ENCODE results near the gene MTG1. TPM values are rescaled to one million over a fixed set of nuclear protein-coding genes. Genes with fewer than 3 reads are reported as not detected.

Gene MTG1
- polyA plus RNA-seq, 3 donors = 13.0 to 45.8 (median 17.1) TPM

DNA sequence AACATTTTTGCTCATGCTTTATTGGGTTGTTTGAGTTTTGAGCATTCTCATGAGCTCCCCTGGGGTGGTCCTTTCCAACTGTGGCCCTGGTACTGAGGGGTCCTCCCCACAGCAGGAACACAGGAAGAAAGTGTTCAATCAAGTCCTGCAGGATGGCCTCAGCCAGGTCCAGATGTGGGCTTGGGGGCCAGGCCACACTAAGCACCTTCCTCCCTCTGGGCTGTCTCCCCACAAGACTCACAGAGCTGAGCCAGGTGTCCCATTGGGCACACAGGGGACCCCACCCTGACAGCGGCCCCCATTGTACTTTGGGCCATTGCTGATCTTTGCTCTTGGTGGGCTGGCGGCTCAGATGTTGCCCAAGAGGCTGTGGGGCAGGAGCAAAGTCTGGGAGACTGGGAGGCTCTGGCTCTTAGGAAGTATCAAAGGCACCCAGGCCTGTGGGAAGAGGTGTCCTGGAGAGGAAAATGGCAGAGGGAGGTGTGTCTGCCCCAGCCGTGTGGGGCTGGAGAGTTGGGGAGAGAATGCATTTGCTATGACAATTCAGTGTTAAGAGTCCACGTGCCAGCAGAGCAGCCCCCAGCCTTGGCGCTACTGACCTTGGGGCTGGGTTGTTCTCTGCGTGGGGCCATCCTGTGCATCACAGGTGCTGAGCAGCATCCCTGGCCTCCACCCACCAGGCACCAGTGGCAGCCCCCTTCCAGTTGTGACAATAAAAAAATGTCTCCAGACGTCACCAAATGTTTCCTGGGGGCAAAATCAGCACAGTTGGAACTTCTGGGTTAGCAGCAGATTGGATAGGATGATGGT is 77.5 kb downstream of the MTG1 start:
- TF ChIP-seq, protein P1, sequence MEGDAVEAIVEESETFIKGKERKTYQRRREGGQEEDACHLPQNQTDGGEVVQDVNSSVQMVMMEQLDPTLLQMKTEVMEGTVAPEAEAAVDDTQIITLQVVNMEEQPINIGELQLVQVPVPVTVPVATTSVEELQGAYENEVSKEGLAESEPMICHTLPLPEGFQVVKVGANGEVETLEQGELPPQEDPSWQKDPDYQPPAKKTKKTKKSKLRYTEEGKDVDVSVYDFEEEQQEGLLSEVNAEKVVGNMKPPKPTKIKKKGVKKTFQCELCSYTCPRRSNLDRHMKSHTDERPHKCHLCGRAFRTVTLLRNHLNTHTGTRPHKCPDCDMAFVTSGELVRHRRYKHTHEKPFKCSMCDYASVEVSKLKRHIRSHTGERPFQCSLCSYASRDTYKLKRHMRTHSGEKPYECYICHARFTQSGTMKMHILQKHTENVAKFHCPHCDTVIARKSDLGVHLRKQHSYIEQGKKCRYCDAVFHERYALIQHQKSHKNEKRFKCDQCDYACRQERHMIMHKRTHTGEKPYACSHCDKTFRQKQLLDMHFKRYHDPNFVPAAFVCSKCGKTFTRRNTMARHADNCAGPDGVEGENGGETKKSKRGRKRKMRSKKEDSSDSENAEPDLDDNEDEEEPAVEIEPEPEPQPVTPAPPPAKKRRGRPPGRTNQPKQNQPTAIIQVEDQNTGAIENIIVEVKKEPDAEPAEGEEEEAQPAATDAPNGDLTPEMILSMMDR (IDR thresholded peaks at IDR 0.05) = no peak
- no peak overlapping the region for H3K4me2 ChIP-seq (replicated peaks; ENCODE audit: extremely low read depth, low read length, poor library complexity, severe bottlenecking)
- no peaks in the 10 kb centered on the region for H4K20me1 ChIP-seq (ENCODE audit: insufficient read depth, low read length)
- no peaks in the 10 kb centered on the region for H3K79me2 ChIP-seq (ENCODE audit: insufficient read depth, low read length)
- intact Hi-C loops (cut with micrococcal nuclease) = no loop called here
- DNase-seq = no peak
- Mint-ChIP-seq H3K9me3 (peaks cover 3 to 7% (median 5%) of the 10 kb centered on the region in 7 donors), H3K4me1 (no peaks in the 10 kb centered on the region), H3K4me3 (no peak overlapping the region), H3K36me3 (no peaks in the 10 kb centered on the region), H3K27ac (no peak overlapping the region), H3K27me3 (ENCODE audit: low read depth in 3 of 3) (peaks cover 1 to 7% (median 7%) of the 10 kb centered on the region in 3 donors)
- no peak overlapping the region for H3K27ac ChIP-seq (ENCODE audit: low read depth in 1 of 2, low read length in 2 of 2)
- H3K4me1 ChIP-seq (ENCODE audit: control insufficient read depth in 1 of 2, insufficient read depth in 2 of 2, low read length in 2 of 2) = no peaks in the 10 kb centered on the region
- WGBS (ENCODE audit: insufficient coverage) = 91% methylated on average over 6 of the region's 7 CpGs
- no peak overlapping the region for H3K4me3 ChIP-seq (replicated peaks in 1 of 3; ENCODE audit: low read depth in 2 of 3, low read length in 3 of 3)
- peaks cover 0 to 6% of the 10 kb centered on the region in 2 donors for H3K9me3 ChIP-seq (replicated peaks in 1 of 2; ENCODE audit: control insufficient read depth in 1 of 2, insufficient read depth in 1 of 2, low read length in 2 of 2)
- no peak overlapping the region for H2AFZ ChIP-seq (ENCODE audit: insufficient read depth, low read depth, low read length, poor library complexity, severe bottlenecking)
- H3K27me3 ChIP-seq (ENCODE audit: control insufficient read depth in 2 of 2, insufficient read depth in 2 of 2, low read length in 2 of 2) = no peaks in the 10 kb centered on the region
- no peaks in the 10 kb centered on the region for H3K36me3 ChIP-seq (replicated peaks in 1 of 2; ENCODE audit: control insufficient read depth in 1 of 2, insufficient read depth in 2 of 2, low read length in 2 of 2)
- H3K9ac ChIP-seq (ENCODE audit: insufficient read depth, low read length, poor library complexity, severe bottlenecking) = no peak overlapping the region

Small RNA genes lying within 50 kb of the gene (small RNA-seq; reads per million reads assigned to genes)
- gene AL360181.4 (ENCODE audit: insufficient read length, low read depth) (not detected), gene BANF1P2 (ENCODE audit: insufficient read length, low read depth) (not detected), gene MIR3944 (ENCODE audit: insufficient read length, low read depth) (not detected)

Other genes starting within 250 kb of the MTG1 start
- under 1 TPM in 2 of 3 donors, not detected in 1; 0.22 to 0.80 TPM for gene KNDC1, start 233.9 kb upstream of the MTG1 start, polyA plus RNA-seq
- under 1 TPM; 0.14 to 0.48 (median 0.24) TPM for gene UTF1, start 163.9 kb upstream of the MTG1 start, polyA plus RNA-seq
- 10 to 100 TPM in 1 of 3 donors, 1 to 10 TPM in 2; 1.4 to 56.0 (median 1.6) TPM for gene VENTX, start 156.3 kb upstream of the MTG1 start, polyA plus RNA-seq
- 100 to 1,000 TPM in 1 of 3 donors, 10 to 100 TPM in 2; 32.7 to 228 (median 72.8) TPM for gene ADAM8, start 117.3 kb upstream of the MTG1 start, polyA plus RNA-seq
- gene TUBGCP2, start 85.3 kb upstream of the MTG1 start, polyA plus RNA-seq = 10 to 100 TPM; 25.9 to 78.6 (median 39.3) TPM
- 100 to 1,000 TPM in 1 of 3 donors, 10 to 100 TPM in 2; 30.3 to 118 (median 84.7) TPM for gene ZNF511, start 85.2 kb upstream of the MTG1 start, polyA plus RNA-seq
- gene CALY, start 57.3 kb upstream of the MTG1 start, polyA plus RNA-seq = not detected
- not detected for gene PRAP1, start 46.8 kb upstream of the MTG1 start, polyA plus RNA-seq
- gene FUOM, start 36.1 kb upstream of the MTG1 start, polyA plus RNA-seq = 10 to 100 TPM; 29.8 to 56.8 (median 39.0) TPM
- 100 to 1,000 TPM in 1 of 3 donors, 10 to 100 TPM in 2; 34.6 to 102 (median 85.1) TPM for gene ECHS1, start 20.8 kb upstream of the MTG1 start, polyA plus RNA-seq
- 1 to 10 TPM; 3.9 to 9.5 (median 9.3) TPM for gene PAOX, start 14.9 kb upstream of the MTG1 start, polyA plus RNA-seq
- not detected for gene SPRN, start 30.5 kb downstream of the MTG1 start, polyA plus RNA-seq
- 1 to 10 TPM in 1 of 3 donors, not detected in 2; 1.1 TPM for gene SCART1, start 59.8 kb downstream of the MTG1 start, polyA plus RNA-seq
- not detected for gene CYP2E1, start 133.2 kb downstream of the MTG1 start, polyA plus RNA-seq
- under 1 TPM in 1 of 3 donors, not detected in 2; 0.12 TPM for gene SYCE1, start 171.4 kb downstream of the MTG1 start, polyA plus RNA-seq
- gene FRG2B, start 232.6 kb downstream of the MTG1 start, polyA plus RNA-seq = not detected

All from CD14-positive monocyte (primary cell).